H1 (cell line): ENCODE results near the gene CPNE4. TPM values are rescaled to one million over a fixed set of nuclear protein-coding genes. Genes with fewer than 3 reads are reported as not detected.

Experiments used
- CTCF ChIA-PET: fragments of 300-600 bp; sonication (Branson Sonifier 250); formaldehyde crosslinking; loops from one replicate; lab custom pipeline; 2021; ENCODE audit not compliant: partially characterized antibody; lab: Charles Lee
- POLR2A ChIA-PET: fragments of 300-600 bp; sonication (Branson Sonifier 250); formaldehyde crosslinking; loops from one replicate; lab custom pipeline; 2021; ENCODE audit warnings: inconsistent platforms; ENCODE audit not compliant: partially characterized antibody; lab: Charles Lee
- DNase-seq, 2 experiments: peaks; one replicate each; pipeline versions ENCODE4 v3.0.0 to v3.0.0-alpha.2; 2010 to 2022; ENCODE audit warnings: low spot score in 2 of 2, low read depth in 1 of 2, mixed read lengths in 1 of 2
- FAIRE-seq: peaks from 2 replicates; lab custom pipeline; 2011; peaks lifted over from hg19 to GRCh38; lab: Jason Lieb, UNC
- H2AFZ ChIP-seq: 2 replicates; pipeline ENCODE4 v1.8.1; 2012; ENCODE audit warnings: low read length, inconsistent platforms
- H2AK5ac ChIP-seq: 2 replicates; pipeline ENCODE4 v1.6.1; 2013; ENCODE audit warnings: low read depth, low read length
- H2BK120ac ChIP-seq: replicated peaks from 2 replicates; pipeline ENCODE3; 2013; ENCODE audit warnings: low read depth, low read length, inconsistent platforms
- H2BK12ac ChIP-seq: 2 replicates; pipeline ENCODE4 v1.6.1; 2013; ENCODE audit warnings: low read depth, low read length
- H2BK15ac ChIP-seq: 2 replicates; pipeline ENCODE4 v1.6.1; 2013; ENCODE audit warnings: low read length
- H2BK20ac ChIP-seq: 2 replicates; pipeline ENCODE4 v1.6.1; 2013; ENCODE audit warnings: low read length
- H2BK5ac ChIP-seq: 2 replicates; pipeline ENCODE4 v1.6.1; 2013; ENCODE audit warnings: low read depth, low read length
- H3K14ac ChIP-seq: 2 replicates; pipeline ENCODE4 v1.6.1; 2013; ENCODE audit warnings: inconsistent platforms; ENCODE audit not compliant: insufficient read length
- H3K18ac ChIP-seq: 2 replicates; pipeline ENCODE4 v1.6.1; 2013; ENCODE audit warnings: low read length; ENCODE audit errors: extremely low read depth
- H3K23ac ChIP-seq: 2 replicates; pipeline ENCODE4 v1.6.1; 2013; ENCODE audit warnings: inconsistent platforms; ENCODE audit not compliant: insufficient read length
- H3K23me2 ChIP-seq: 2 replicates; pipeline ENCODE4 v1.6.1; 2013; ENCODE audit warnings: low read depth, low read length
- H3K27ac ChIP-seq: 2 replicates; pipeline ENCODE4 v1.6.1; 2011; ENCODE audit warnings: low read depth, low read length, inconsistent platforms
- H3K27me3 ChIP-seq, 4 experiments: replicated peaks in 1 of 4; 1 replicate in 1 of 4; 2 replicates in 3 of 4; pipeline versions ENCODE4 v1.6.1 to v1.8.1; 2011 to 2013; ENCODE audit warnings: low read length in 3 of 4, mild to moderate bottlenecking in 3 of 4, inconsistent platforms in 2 of 4, mixed read lengths in 2 of 4, moderate library complexity in 1 of 4; ENCODE audit not compliant: control insufficient read depth in 3 of 4, insufficient read depth in 3 of 4; ENCODE audit errors: extremely low read depth in 1 of 4
- H3K36me3 ChIP-seq, 4 experiments: 2 replicates each; pipeline versions ENCODE4 v1.6.1 to v1.8.1; 2011 to 2013; ENCODE audit warnings: mild to moderate bottlenecking in 4 of 4, low read length in 3 of 4, moderate library complexity in 2 of 4, control low read depth in 1 of 4, inconsistent platforms in 1 of 4; ENCODE audit not compliant: insufficient read depth in 4 of 4, control insufficient read depth in 2 of 4
- H3K4ac ChIP-seq: replicated peaks from 2 replicates; pipeline ENCODE3; 2013; ENCODE audit warnings: low read length, low read depth, mixed read lengths, inconsistent platforms; ENCODE audit not compliant: insufficient read length
- H3K4me1 ChIP-seq, 4 experiments: replicated peaks in 1 of 4; 1 replicate in 1 of 4; 2 replicates in 3 of 4; pipeline versions ENCODE4 v1.6.1 to v1.8.1; 2011 to 2013; ENCODE audit warnings: low read length in 3 of 4, inconsistent platforms in 2 of 4, mixed read lengths in 1 of 4; ENCODE audit not compliant: insufficient read depth in 4 of 4, control insufficient read depth in 3 of 4
- H3K4me2 ChIP-seq, 2 experiments: 2 replicates each; pipeline versions ENCODE4 v1.6.1 to v1.8.1; 2011 to 2013; ENCODE audit warnings: low read depth in 2 of 2, low read length in 2 of 2, control low read depth in 1 of 2, inconsistent platforms in 1 of 2, mild to moderate bottlenecking in 1 of 2; ENCODE audit not compliant: insufficient read depth in 1 of 2
- H3K4me3 ChIP-seq, 4 experiments: fragments of 200-600, 300-600 bp in 1 of 4; sonication (generic), shearing (Covaris generic), sonication (Bioruptor Twin) in 1 of 4; 2 replicates each; pipeline versions ENCODE4 v1.5.1 to v1.8.1; 2011 to 2016; ENCODE audit warnings: low read length in 4 of 4, low read depth in 3 of 4, control low read depth in 2 of 4, inconsistent platforms in 2 of 4, mild to moderate bottlenecking in 2 of 4, mixed read lengths in 1 of 4, moderate library complexity in 1 of 4; ENCODE audit not compliant: insufficient read depth in 2 of 4; ENCODE audit errors: extremely low read depth in 1 of 4
- H3K56ac ChIP-seq: replicated peaks from 2 replicates; pipeline ENCODE3; 2013; ENCODE audit warnings: low read depth, mild to moderate bottlenecking, mixed read lengths, low read length, inconsistent platforms; ENCODE audit not compliant: insufficient read length
- H3K79me1 ChIP-seq: 2 replicates; pipeline ENCODE4 v1.6.1; 2013; ENCODE audit warnings: low read depth, low read length, control low read depth
- H3K79me2 ChIP-seq, 2 experiments: 2 replicates each; pipeline versions ENCODE4 v1.6.1 to v1.8.1; 2012 to 2013; ENCODE audit warnings: low read length in 2 of 2, mild to moderate bottlenecking in 2 of 2, inconsistent platforms in 1 of 2; ENCODE audit not compliant: insufficient read depth in 2 of 2, control insufficient read depth in 1 of 2
- H3K9ac ChIP-seq, 4 experiments: replicated peaks in 1 of 4; 1 replicate in 1 of 4; 2 replicates in 3 of 4; pipeline versions ENCODE4 v1.6.1 to v1.8.1; 2011 to 2013; ENCODE audit warnings: low read depth in 3 of 4, low read length in 3 of 4, control low read depth in 2 of 4, mild to moderate bottlenecking in 2 of 4, moderate library complexity in 2 of 4, inconsistent platforms in 1 of 4; ENCODE audit errors: extremely low read depth in 1 of 4
- H3K9me3 ChIP-seq, 2 experiments: 2 replicates each; pipeline versions ENCODE4 v1.6.1 to v1.8.1; 2012 to 2013; ENCODE audit warnings: mild to moderate bottlenecking in 2 of 2, moderate library complexity in 2 of 2, control low read depth in 1 of 2, inconsistent platforms in 1 of 2, low read depth in 1 of 2, low read length in 1 of 2, mixed read lengths in 1 of 2; ENCODE audit not compliant: insufficient read depth in 2 of 2
- H4K20me1 ChIP-seq, 2 experiments: replicated peaks in 1 of 2; 2 replicates each; pipeline versions ENCODE3 to v1.8.1; 2011 to 2013; ENCODE audit warnings: inconsistent platforms in 2 of 2, low read length in 2 of 2, mild to moderate bottlenecking in 1 of 2; ENCODE audit not compliant: insufficient read depth in 2 of 2, control insufficient read depth in 1 of 2
- H4K5ac ChIP-seq: 2 replicates; pipeline ENCODE4 v1.6.1; 2013; ENCODE audit warnings: low read length, low read depth, mixed read lengths, inconsistent platforms; ENCODE audit not compliant: insufficient read length
- H4K8ac ChIP-seq: 2 replicates; pipeline ENCODE4 v1.8.0; 2013; ENCODE audit warnings: mild to moderate bottlenecking, moderate library complexity, low read length, inconsistent platforms; ENCODE audit not compliant: insufficient read depth; ENCODE audit errors: extremely low read depth
- H4K91ac ChIP-seq: replicated peaks from 2 replicates; pipeline ENCODE3; 2013; ENCODE audit warnings: low read length, mixed read lengths, inconsistent platforms; ENCODE audit not compliant: insufficient read length
- ASH2L ChIP-seq: fragments of 200-600, 300-600 bp; sonication (generic); IDR thresholded peaks from one replicate; pipeline ENCODE4 v1.7.1; 2017; ENCODE audit warnings: low read length
- BRCA1 ChIP-seq: IDR thresholded peaks from 2 replicates; pipeline ENCODE4 v1.6.1; 2012; ENCODE audit warnings: low read depth, low read length, improper control_type of control experiment
- CHD1 ChIP-seq: IDR thresholded peaks from 2 replicates; pipeline ENCODE4 v1.6.1; 2012; ENCODE audit warnings: low read depth, low read length, improper control_type of control experiment
- GTF2F1 ChIP-seq: IDR thresholded peaks from 2 replicates; pipeline ENCODE4 v1.6.1; 2012; ENCODE audit warnings: low read depth, low read length, improper control_type of control experiment, borderline replicate concordance
- SUZ12 ChIP-seq: fragments of 200-600 bp; sonication (generic); IDR thresholded peaks from 2 replicates; pipeline ENCODE4 v1.6.1; 2012; ENCODE audit warnings: mild to moderate bottlenecking, inconsistent platforms, low read length, moderate library complexity, mixed read lengths
- WGBS, 2 experiments: shearing (Covaris generic) in 1 of 2; methylation state at CpG; one replicate each; pipeline versions ENCODE4 v1.1.6 to v1.1.7; 2013 to 2015; ENCODE audit warnings: low lambda C conversion rate in 2 of 2, mixed read lengths in 2 of 2, inconsistent platforms in 1 of 2, low coverage in 1 of 2, missing lambda C conversion rate in 1 of 2; ENCODE audit not compliant: insufficient replicate concordance in 2 of 2, insufficient coverage in 1 of 2, insufficient read length in 1 of 2; ENCODE audit errors: extremely low coverage in 1 of 2, missing lambda C conversion rate in 1 of 2; 5-methylcytosine and 5-hydroxymethylcytosine counted together
- polyA plus RNA-seq, 7 experiments: library from polyadenylated mRNA; depleted of rRNA in 3 of 7; stranded (reverse) in 5 of 7; unstranded in 2 of 7; fragments of >200 nt in 5 of 7; fragments of 200-250 nt in 2 of 7; gene quantifications; 1 replicate in 5 of 7; 2 replicates in 1 of 7; 4 replicates in 1 of 7; pipeline versions ENCODE4 v1.2.1 to v1.2.3, GENCODE V29; 2011 to 2013; ENCODE audit warnings: missing spikeins in 2 of 7, mixed read lengths in 2 of 7
- total RNA-seq: library from RNA; stranded (reverse); fragmentation: NEBNext Ultra II Directional; extraction: Animal tissue kit (Norgen Biotek cat#: 25700); gene quantifications from 2 replicates; pipeline ENCODE4 v1.2.1, GENCODE V29; 2021

Gene CPNE4
- total and polyA plus RNA-seq, 2 of the 8 experiments (the other 6 are each of a cell fraction or from before 2014, with no cell fraction given) = 0.82 to 3.8 TPM

DNA sequence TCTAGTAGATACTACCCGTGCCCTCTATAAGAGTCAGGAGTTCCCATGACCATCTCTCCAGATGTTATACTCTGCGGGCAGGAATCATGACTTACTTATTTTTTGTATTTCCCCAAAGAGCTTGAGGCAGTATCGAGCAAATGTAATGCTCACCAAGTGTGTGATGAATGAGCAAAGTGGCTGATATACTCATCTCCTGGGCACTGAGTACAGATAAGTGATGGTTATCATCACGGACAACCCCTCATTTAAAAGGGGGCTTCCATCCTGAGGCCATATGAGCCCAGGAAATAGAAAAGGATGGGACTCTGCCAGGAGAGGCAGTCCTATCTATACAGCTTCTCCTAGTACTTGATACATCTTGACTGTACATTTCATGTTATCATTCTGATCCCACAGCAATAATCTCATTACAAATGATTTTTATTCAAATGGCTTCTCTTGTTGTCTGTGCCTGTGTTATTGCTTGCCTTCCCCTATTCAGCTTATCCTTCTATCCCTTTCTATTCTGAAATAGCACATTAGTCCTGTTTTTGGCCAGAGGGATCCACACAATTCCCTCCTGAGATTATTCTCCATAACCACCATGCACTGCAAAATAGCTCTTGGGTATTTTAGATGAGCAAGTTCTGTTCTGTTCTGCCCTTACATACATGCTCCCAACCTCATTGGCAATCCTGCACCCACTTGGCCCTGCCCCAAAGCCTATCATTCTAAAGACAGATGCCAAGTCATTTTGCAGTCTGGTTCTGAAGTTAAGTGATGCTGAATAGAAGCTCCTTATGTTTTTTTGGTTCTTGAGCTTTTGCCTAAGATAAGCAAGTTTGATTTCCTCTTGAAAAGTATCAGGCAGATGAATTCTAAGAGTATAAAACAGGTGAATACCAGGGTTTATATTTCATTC is 484.0 kb downstream of the CPNE4 start:
- no peak for FAIRE-seq

More for the DNA sequence above, 484.0 kb downstream of the CPNE4 start:
- Histone ChIP-seq H3K56ac (no peak overlapping the region), H2AK5ac (no peak overlapping the region), H3K4me1 (peaks cover 0 to 2% (median 0%) of the 10 kb centered on the region in 4 experiments; a peak in 1 of 7 replicates), H3K79me1 (no peaks in the 10 kb centered on the region), H3K36me3 (no peaks in the 10 kb centered on the region), H3K27ac (no peak overlapping the region), H3K14ac (no peak overlapping the region), H3K23ac (no peak overlapping the region), H2AFZ (no peak overlapping the region)
- CTCF ChIA-PET = interaction anchor here (0.7 to 4.6 kb wide), 22 partner anchors 10 to 688 kb away, joined by 3 to 39 read pairs (median 5); no protein-coding TSS in a partner anchor
- WGBS, 2 experiments = 91% methylated on average over 4 of the region's 4 CpGs; no CpG with 5 or more reads in 1 of the 2 experiments
- TF ChIP-seq ASH2L (no peak), CHD1 (no peak), GTF2F1 (no peak), SUZ12 (no peak), BRCA1 (no peak)
- TF ChIP-seq, all 59 proteins: peak for 0
- Histone ChIP-seq H4K8ac (no peak overlapping the region), H3K4ac (no peak overlapping the region), H3K27me3 (no peaks in the 10 kb centered on the region), H3K23me2 (no peaks in the 10 kb centered on the region), H4K20me1 (no peaks in the 10 kb centered on the region), H2BK120ac (no peak overlapping the region), H2BK5ac (no peak overlapping the region), H3K4me3 (no peak overlapping the region), H3K9ac (no peak overlapping the region; a peak in 1 of 7 replicates), H3K79me2 (no peaks in the 10 kb centered on the region), H4K91ac (no peak overlapping the region), H2BK20ac (no peak overlapping the region), H2BK12ac (no peak overlapping the region), H3K4me2 (no peak overlapping the region), H2BK15ac (no peak overlapping the region), H3K9me3 (no peaks in the 10 kb centered on the region), H4K5ac (no peak overlapping the region), H3K18ac (no peak overlapping the region)
- DNase-seq = no peak
- POLR2A ChIA-PET = no interaction called here
